NCI-H226 (cell line): ENCODE results near the gene APOC4.
"Not testable (repeated sequence)": the region's sequence is repeated elsewhere in the genome, so short reads cannot be mapped to it uniquely, and the experiment has no call there.

Experiments
- DNase-seq: peaks from one replicate; pipeline ENCODE4 v3.0.0-alpha.2; 2015

The APOC4 gene

DNA sequence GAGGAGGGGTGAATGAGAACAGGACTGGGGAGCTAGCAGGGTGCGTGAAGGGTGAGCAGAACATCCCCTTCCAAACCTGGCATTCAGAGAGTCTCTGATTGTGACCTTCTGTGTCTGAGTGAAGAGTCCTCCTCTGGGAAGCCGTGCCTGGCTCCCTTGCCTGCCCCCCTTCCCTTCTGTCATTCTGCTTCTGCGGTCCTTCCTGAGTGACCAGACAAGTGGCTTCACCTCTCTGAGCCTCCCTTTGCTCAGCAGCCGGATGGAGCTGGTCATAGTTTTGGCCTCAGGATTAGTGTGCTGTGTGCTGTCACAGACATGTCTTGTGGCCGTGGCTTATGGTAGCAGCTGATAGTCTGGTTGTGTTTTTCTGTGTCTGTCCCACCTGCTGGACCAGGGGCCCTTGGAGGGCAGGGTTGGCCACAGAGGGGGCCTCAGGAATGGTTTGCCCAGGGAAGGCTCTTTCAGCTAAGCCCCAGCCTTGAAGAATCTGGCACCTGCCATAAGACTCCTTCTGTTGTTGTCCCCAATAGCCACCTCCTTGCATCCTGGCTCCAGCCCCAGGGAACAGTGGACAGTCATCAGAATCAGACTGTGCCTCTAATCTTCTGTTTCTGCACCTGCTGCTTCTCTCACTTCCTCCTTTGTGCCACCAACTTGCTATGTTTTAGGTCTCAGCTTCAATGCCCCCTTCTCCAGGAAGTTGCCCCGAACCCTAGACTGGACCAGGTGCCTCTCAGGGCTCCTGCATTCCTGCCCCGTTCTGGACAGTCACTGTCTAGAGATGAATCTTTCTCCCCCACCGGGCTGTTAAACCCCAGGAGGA is 19.1 kb downstream of the APOC4 start:
- no peak for DNase-seq

DNA sequence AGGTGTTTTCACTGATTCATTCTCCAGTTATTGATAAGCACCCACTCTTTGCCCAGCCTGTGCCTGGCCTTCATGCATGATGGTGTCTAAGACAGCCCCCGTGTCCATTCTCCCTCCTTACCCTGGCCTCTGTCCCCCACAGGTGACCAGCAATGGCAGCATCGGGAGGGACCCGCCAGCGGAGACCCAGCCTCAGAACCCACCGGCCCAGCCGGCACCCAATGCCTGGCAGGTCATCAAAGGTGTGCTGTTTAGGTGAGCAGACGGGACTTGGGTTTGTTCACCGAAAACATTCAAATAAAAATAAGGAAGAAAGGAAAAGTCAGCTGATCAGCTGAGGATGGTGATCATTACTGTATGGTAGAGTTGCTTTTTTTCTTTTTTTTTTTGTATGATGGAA is 19.8 kb downstream of the APOC4 start:
- DNase-seq: no peak

DNA sequence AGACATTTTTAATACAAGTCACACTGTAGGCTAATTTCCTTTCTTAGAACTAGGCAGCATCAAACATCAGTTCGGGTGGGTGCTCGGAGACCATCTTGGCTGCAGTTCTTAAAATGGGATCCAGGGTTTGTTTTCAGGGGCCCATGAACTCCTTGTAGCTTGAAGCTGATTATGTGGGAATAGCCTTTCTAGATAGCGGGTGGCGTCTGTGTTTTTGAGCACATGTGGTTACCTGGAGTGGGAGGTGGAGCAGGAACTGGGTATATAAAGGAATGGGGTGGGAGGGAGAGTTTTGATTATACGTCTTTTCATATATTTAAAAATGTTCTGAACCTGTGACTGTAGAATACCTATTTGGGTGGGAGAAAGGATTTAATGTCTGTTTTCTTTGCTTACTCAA is 26.1 kb downstream of the APOC4 start:
- DNase-seq: no peak

DNA sequence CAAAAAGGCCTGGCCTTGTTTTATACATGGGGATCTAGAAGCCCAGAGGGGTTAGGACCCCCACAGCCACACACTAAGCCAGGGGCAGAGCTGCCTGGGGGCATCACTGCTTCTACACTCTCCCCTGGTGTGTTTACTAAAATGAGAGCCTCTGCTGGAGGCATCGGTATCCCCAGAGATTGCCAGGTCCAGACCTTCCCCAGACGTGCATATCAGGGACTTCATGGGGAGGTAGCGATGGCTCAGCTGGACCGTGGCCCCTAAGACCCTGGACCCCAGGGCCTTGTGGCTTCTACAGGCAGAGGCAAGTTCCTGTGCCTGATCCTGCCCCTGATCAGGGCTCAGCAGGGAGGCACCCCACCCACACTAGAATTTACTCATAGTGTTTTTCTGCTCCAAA is 26.6 kb downstream of the APOC4 start:
- DNase-seq: no peak

DNA sequence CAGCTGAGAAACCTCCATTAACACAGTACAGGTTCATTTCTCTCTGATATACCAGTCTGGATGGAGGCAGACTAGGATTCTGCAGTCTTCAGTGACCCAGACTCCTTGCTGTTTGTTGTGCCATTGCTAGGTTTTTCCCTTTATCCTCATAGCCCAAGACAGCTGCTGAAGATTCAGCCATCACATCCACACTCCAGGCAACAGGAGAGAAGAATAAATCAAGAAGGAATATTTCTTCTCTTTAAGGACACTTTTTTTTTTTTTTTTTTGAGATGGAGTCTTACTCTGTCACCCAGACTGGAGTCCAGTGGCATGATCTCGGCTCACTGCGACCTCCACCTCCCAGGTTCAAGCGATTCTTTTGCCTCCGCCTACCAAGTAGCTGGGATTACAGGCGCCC is 27.4 kb downstream of the APOC4 start:
- no peak for DNase-seq

DNA sequence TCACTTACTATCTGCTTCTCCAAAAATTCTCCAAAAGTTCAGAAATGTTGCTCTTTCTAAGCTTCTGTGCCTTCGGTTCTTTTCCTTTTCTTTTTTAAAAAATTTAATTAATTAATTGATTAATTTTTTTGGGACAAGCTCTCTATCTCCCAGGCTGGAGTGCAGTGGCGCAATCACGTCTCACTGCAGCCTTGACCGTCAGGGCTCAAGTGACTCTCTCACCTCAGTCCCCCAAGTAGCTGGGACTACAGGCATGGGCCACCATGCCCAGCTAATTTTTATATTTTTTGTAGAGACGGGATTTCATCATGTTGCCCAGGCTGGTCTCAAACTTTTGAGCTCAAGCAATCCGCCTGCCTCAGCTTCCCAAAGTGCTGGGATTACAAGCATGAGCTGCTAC is 29.4 kb downstream of the APOC4 start:
- not testable (repeated sequence) for DNase-seq

DNA sequence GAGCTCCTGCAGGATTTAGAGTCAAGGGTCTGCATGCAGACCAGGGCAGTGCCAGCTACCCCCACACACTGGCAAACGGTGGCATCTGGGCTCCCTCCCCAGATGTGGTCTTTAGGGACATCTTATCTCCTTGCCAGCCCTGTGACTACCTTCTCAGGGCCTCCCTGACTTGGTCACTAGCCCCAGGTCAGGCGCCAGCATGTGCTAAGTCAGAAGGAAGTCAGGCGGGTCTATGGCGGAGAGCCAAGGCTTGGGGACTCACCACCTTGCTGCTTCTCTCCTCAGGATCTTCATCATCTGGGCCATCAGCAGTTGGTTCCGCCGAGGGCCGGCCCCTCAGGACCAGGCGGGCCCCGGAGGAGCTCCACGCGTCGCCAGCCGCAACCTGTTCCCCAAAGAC is 30.8 kb downstream of the APOC4 start:
- no peak for DNase-seq

DNA sequence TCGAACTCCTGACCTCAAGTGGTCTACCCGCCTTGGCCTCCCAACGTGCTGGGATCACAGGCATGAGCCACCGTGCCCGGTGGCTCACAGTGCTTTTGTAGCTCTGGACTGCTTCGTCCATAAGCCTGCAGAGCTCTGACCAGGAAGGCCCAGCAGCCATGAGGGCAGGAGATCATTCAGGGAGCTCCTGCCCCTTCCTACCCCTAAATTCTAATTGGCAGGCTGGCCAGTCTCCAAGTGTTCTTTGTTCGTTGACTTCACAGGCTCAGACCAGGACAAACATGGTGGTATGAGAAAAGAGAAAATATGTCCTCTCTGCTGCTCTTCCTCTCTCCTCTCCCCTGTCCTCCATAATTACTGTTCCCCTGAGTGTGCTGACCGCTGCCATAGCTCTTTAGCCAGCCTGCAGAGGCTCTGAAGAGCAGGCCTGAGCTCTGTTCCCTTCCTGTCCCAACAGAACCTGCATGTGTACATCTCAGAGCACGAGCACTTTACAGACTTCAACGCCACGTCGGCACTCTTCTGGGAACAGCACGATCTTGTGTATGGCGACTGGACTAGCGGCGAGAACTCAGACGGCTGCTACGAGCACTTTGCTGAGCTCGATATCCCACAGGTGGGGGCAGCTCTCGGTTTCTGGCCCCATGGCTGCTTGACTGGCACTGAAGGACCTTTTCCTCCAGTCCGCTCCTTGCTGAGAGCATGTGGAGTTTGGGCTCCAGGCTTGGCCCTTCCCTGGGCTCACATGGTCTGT is 32.1 kb downstream of the APOC4 start:
- no peak for DNase-seq

DNA sequence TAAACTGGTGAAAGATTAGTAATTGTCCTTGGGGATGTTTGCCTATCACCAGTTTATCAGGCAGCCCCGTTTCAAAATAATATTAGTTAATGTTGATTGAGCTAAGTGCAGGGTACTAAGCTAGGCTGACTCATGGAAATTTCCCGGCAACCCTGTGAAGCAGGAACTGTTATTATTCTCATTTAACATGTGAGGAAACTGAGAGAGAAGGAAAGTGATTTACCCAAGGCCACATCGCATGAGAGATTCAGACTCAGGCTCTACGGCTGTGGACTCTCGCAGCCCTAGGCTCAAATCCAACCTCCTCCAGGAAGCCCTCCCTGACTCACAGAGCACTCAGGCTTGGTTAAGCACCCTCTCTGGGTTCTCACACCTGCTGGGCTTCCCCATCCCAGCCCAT is 32.8 kb downstream of the APOC4 start:
- DNase-seq: no peak

DNA sequence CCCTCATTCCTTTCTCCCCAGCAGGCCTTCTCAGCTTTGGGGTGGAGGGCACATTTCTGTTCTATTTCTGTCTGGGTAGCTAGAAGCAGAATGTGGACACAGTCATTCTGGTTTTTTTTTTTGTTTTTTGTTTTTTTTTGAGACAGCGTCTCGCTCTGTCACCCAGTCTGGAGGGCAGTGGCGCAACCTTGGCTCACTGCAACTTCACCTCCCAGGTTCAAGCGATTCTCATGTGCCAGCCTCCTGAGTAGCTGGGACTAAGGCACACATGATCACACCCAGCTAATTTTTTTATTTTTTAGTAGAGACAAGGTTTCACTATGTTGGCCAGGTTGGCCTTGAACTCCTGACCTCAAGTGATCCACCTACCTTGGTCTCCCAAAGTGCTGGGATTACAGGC is 33.4 kb downstream of the APOC4 start:
- DNase-seq: no peak

DNA sequence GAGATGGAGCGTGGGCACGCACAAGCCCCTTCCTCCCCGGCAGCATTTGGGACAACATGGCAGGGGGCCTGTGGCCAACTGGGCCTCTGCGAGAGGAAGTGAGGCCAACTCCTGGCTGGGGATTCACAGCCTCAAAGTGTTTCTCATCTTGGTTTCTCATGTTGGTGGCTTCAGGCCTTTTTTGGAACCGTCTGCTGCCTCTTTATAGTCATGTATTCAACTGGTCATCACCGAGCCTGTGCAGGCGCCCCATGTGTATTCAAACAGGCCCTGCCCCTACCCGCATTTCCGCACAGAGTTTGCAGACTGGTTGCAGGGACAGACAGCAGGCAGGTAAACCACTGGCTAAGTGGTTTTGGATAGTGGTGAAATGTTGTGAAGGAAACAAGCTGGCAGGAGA is 42.0 kb downstream of the APOC4 start:
- DNase-seq: no peak

DNA sequence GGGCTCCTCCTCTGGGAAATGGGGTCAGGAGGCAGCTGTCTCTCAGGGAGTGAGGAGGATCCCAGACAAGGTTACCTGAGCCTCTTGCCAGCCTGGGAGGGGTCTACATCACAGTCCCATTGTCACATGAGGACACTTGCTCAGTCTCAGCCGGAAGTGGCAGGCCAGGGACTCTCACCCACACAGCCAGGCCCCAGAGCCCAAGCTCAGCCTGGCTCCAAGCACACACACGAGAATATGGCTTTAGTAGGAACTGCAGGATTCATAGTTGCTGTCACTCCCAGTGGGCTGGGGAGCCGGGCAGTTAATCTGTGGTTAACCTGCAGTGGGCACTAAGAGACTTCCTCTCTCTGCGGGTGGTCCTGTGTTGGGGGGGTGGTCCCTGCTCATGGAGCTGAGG is 43.4 kb downstream of the APOC4 start:
- DNase-seq: no peak

DNA sequence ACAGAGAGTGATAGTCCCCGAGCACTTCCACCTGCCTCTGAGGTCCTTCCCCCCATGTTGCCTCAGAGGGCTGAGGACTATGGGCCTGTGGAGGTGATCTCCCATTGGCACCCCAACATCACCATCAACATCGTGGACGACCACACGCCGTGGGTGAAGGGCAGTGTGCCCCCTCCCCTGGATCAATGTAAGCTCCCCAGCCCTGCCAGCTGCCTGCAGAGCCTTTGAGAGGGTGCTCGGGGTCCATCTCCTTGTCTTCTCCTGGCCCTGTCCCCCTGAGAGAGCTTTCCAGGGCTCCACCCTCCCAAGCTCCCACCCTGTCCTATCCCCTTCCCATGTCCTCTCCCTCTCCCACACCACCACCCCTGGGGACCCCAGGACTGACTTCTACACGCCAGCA is 44.4 kb downstream of the APOC4 start:
- no peak for DNase-seq

DNA sequence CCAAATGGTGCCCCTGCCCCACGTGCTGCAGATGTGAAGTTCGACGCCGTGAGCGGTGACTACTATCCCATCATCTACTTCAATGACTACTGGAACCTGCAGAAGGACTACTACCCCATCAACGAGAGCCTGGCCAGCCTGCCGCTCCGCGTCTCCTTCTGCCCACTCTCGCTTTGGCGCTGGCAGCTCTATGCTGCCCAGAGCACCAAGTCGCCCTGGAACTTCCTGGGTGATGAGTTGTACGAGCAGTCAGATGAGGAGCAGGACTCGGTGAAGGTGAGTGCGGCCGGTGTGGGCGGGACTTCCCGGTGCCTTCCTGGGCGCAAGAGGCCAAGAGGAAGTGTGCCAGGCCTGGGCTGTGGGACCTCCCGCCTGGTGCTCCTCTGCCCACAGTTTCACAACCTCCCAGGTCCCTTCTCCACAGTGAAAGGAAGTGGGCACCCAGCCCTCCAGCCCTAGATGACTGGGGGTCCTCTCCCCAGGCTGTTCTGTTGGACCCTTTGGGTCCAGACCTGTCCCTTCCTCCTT is 45.2 kb downstream of the APOC4 start:
- DNase-seq: no peak

DNA sequence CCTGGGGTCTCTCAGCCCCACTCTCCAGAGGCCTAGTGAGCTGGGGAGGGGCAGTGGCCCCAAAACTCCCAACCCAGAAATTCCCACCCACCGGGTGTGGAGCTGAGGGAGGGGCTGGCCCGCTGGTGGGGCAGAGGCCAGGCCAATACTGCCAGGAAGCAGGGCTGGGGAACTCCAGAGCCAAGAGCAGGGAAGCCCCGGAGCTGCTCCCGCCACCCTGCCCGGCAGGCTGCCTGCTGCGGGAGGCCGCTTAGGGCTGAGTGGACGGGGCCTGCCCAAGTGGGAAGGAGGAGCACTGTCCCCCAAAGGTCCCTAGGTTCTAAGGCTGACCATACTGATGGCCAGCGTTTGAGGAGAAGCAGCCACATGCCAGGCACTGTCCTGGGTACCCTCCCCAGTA is 46.2 kb downstream of the APOC4 start:
- no peak for DNase-seq

DNA sequence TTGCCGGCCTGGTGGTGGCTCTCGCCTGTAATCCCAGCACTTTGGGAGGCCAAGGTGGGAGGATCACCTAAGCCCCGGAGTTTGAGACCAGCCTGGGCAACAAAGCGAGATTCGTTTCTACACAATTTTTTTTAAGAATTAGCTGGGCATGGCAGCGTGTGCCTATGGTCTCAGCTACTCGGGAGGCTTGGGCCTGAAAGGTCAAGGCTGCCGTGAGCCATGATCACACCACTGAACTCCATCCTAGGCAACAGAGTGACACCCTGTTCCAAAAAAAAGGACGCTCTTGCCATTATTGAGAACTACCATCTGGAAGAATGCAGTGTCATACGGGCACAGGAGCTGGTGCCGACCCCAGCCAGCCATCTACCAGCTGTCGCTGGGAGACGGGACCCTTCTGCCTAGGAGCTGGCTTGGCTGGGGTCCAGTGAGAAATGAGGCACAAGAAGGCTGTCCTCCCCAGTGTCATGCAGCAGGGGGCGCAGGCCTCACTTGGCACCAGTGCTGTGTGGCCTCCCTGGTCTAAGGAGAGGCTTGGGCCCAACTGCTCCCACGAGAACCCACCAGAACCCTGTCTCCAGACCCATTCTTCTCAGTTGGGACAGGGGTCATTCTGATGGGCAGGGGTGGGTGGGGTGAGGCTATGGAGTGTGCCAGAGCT is 47.0 kb downstream of the APOC4 start:
- DNase-seq: peak; percentile 35

DNA sequence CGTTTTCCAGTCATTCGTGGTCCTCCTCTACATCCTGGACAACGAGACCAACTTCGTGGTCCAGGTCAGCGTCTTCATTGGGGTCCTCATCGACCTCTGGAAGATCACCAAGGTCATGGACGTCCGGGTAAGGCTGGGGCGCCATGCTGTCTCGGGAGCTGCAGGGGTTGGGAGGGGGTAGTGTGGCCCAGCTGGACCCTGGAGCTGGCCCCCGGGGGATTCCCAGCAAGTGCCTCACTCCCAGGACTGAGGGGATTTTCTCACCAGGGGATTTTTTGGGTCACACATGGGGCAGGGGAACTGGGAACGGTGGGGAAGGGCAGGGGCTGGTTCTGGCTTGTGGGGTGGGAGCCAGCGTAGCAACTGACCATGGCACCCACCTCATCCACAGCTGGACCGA is 48.4 kb downstream of the APOC4 start:
- DNase-seq: no peak

DNA sequence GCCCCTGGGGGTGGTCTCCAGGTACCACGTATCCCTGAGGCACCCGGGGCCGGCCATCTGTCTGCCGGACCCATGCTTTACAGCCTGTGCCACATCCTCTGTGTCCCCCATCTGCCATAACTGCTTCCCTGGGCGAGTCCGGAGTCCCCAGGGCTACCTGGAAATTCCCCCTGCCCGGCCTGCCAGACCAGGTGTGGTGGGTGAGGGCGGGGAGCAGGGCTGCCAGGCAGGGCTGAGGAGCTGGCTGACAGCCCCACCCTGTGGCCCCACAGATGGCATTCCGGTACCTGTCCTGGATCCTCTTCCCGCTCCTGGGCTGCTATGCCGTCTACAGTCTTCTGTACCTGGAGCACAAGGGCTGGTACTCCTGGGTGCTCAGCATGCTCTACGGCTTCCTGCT is 48.9 kb downstream of the APOC4 start:
- no peak for DNase-seq

DNA sequence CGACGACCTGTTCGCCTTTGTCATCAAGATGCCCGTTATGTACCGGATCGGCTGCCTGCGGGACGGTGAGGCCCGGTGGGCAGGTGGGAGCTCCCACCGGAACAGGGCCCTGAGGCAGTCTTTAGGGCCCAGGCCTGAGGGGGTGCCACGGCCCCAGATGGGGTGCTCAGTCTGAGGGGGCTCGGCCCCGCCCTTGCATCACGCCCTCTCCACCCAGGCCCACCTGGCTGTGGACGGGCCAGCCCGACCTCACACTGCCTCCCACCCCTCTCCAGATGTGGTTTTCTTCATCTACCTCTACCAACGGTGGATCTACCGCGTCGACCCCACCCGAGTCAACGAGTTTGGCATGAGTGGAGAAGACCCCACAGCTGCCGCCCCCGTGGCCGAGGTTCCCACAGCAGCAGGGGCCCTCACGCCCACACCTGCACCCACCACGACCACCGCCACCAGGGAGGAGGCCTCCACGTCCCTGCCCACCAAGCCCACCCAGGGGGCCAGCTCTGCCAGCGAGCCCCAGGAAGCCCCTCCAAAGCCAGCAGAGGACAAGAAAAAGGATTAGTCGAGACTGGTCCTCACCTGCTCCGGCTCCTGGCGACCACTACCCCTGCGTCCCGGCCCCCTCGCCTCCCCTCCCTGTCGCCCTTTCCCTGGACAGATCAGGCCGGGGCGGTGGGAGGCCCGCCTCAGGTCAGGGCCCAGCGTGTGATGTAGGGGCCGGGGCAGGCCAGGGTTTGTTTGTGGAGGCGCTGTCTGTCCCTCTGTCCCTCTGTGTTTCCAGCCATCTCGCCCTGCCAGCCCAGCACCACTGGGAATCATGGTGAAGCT is 50.5 kb downstream of the APOC4 start:
- no peak for DNase-seq

DNA sequence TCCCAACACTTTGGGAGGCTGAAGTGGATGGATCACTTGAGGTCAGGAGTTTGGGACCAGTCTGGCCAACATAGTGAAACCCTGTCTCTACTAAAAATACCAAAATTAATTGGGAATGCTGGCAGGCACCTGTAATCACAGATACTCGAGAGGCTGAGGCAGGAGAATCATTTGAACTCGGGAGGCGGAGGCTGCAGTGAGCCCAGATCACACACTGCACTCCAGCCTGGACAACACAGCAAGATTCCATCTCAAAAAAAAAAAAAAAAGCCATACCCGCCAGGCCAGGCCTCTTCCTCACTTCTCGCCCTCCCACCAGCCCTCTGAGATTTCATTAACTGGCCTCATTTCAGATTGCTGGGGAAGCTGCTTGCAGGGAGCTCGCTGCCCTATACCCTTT is 51.5 kb downstream of the APOC4 start:
- DNase-seq: no peak

DNA sequence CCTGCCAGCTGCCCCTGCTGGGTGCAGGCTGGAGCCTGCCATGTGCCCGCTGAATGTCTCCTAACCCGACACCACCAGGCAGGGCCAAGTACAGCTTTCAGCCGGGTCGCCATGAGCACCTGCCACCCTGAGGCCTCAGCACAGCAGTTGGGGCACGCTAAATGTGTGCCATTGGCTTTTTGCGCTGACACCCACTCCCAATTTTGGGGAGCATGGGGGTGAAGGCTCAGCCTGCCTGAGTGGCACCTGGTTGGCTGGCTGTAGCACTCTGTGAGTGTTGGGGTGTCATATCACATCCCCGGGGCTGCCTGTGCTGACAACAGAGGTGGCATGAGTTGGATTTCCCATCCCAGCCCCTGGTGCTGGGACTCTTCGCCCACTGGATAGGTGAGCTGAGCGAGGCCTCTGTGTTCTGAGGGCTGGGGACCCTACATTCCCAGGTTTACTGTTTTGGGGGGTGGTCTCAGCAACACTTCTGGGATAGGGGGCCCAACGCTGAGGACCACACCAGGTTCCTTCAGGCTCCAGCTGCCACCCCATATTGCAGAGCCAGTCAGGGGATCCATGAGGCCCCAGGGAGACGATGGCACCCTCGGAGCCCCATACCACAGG is 52.0 kb downstream of the APOC4 start:
- no peak for DNase-seq
